Uterine smooth muscle cell (primary cell): ENCODE results near the gene ZNF460. TPM values are rescaled to one million over a fixed set of nuclear protein-coding genes. Genes with fewer than 3 reads are reported as not detected.

Source experiments
- total RNA-seq: library from RNA; depleted of rRNA; stranded (reverse); fragments of >200 nt; gene quantifications from 2 replicates; pipeline ENCODE4 v1.2.3, GENCODE V29; 2014

Gene ZNF460
- total RNA-seq: 56.3 and 77.2 TPM in 2 replicates

GRCh38 chr19:57280165-57280961 is at the start of gene ZNF460:
Gene ZNF460, plus strand, starts transcription at chr19:57280485. Its CDS starts 322 bp downstream, at chr19:57280807.

GRCh38 chr19:57240311-57241090 is 39.8 kb upstream of the ZNF460 start, which contains the start of gene ZNF805:
Gene ZNF805, plus strand, starts transcription at chr19:57240632. Its CDS starts 260 bp downstream, at chr19:57240892.

GRCh38 chr19:57320180-57321084 is 40.1 kb downstream of the ZNF460 start, which contains the start of gene ZNF543:
Gene ZNF543, plus strand, starts transcription at chr19:57320472. Its CDS starts 382 bp downstream, at chr19:57320854.

Other genes with a start within 250 kb of the ZNF460 start
- gene USP29, start 160.5 kb upstream of the ZNF460 start, total RNA-seq: not detected in 2 replicates
- not detected in 2 replicates for gene ZIM3, start 135.3 kb upstream of the ZNF460 start, total RNA-seq
- gene DUXA, start 113.0 kb upstream of the ZNF460 start, total RNA-seq: not detected in 2 replicates
- gene ZNF264, start 89.0 kb upstream of the ZNF460 start, total RNA-seq: 34.3 and 45.7 TPM in 2 replicates
- gene AURKC, start 49.5 kb upstream of the ZNF460 start, total RNA-seq: 0.25 and 1.00 TPM in 2 replicates
- 20.7 and 36.6 TPM in 2 replicates for gene ZNF805, start 39.9 kb upstream of the ZNF460 start, total RNA-seq
- gene ZNF543, start 40.0 kb downstream of the ZNF460 start, total RNA-seq: 9.4 and 12.1 TPM in 2 replicates
- gene ZNF304, start 70.8 kb downstream of the ZNF460 start, total RNA-seq: 9.9 and 11.4 TPM in 2 replicates
- 12.7 and 15.1 TPM in 2 replicates for gene TRAPPC2B, start 83.1 kb downstream of the ZNF460 start, total RNA-seq
- 3.2 and 4.1 TPM in 2 replicates for gene ZNF547, start 83.1 kb downstream of the ZNF460 start, total RNA-seq
- 22.1 and 26.4 TPM in 2 replicates for gene ZNF548, start 109.4 kb downstream of the ZNF460 start, total RNA-seq
- 13.7 and 14.0 TPM in 2 replicates for gene ZNF17, start 130.7 kb downstream of the ZNF460 start, total RNA-seq
- gene ZNF749, start 154.8 kb downstream of the ZNF460 start, total RNA-seq: 8.4 and 9.0 TPM in 2 replicates
- gene VN1R1, start 176.7 kb downstream of the ZNF460 start, total RNA-seq: 0.55 and 0.62 TPM in 2 replicates
- 17.2 and 19.6 TPM in 2 replicates for gene ZNF772, start 197.1 kb downstream of the ZNF460 start, total RNA-seq
- 10.3 and 13.1 TPM in 2 replicates for gene ZNF419, start 207.3 kb downstream of the ZNF460 start, total RNA-seq
- 21.5 and 27.0 TPM in 2 replicates for gene ZNF773, start 219.5 kb downstream of the ZNF460 start, total RNA-seq
- gene ZNF549, start 246.9 kb downstream of the ZNF460 start, total RNA-seq: 4.8 and 4.9 TPM in 2 replicates